Hematopoietic multipotent progenitor cell treated with erythropoietin and hydrocortisone succinate and interleukin-3 and kit ligand, for 4 days (in vitro differentiated cells): ENCODE measurements around the gene MISP3.

ENCODE experiments used
- DNase-seq: peaks from one replicate; pipeline ENCODE4 v3.0.0-alpha.2; 2015

MISP3 gene

GRCh38 chr19:14106840-14107239 is 34.3 kb downstream of the MISP3 start:
- DNase-seq: no peak

GRCh38 chr19:14107581-14108461 is 35.2 kb downstream of the MISP3 start:
- DNase-seq: no peak

- no peak for DNase-seq
These were observed 38.1 kb downstream of the MISP3 start for GRCh38 chr19:14110650-14111049.

GRCh38 chr19:14111486-14111885 is 38.9 kb downstream of the MISP3 start:
- DNase-seq: no peak

- no peak for DNase-seq
These were observed 39.6 kb downstream of the MISP3 start for GRCh38 chr19:14112051-14112808.

GRCh38 chr19:14112809-14113385 is 40.3 kb downstream of the MISP3 start:
- DNase-seq: no peak

GRCh38 chr19:14113762-14114414 is 41.3 kb downstream of the MISP3 start:
- peak; percentile 84 for DNase-seq

GRCh38 chr19:14114439-14114838 is 41.9 kb downstream of the MISP3 start:
- DNase-seq: no peak

- peak; percentile 83 for DNase-seq
These were observed 42.3 kb downstream of the MISP3 start for GRCh38 chr19:14114854-14115253.

- DNase-seq: no peak
These were observed 43.2 kb downstream of the MISP3 start for GRCh38 chr19:14115756-14116155.

- DNase-seq: no peak
These were observed 43.9 kb downstream of the MISP3 start for GRCh38 chr19:14116525-14116917.

- DNase-seq: no peak
These were observed 44.5 kb downstream of the MISP3 start for GRCh38 chr19:14116918-14117578.

- peak; percentile 99 for DNase-seq
These were observed 45.1 kb downstream of the MISP3 start, which contains the start of gene PRKACA for GRCh38 chr19:14117668-14118164. TSS of gene PRKACA (minus strand) at chr19:14117762. CDS start at chr19:14117547, 215 bp downstream.

GRCh38 chr19:14118165-14119051 is 45.8 kb downstream of the MISP3 start:
- peak; percentile 87 for DNase-seq

GRCh38 chr19:14119146-14119545 is 46.6 kb downstream of the MISP3 start:
- DNase-seq: no peak

- no peak for DNase-seq
These were observed 47.3 kb downstream of the MISP3 start for GRCh38 chr19:14119644-14120496.

- no peak for DNase-seq
These were observed 47.9 kb downstream of the MISP3 start for GRCh38 chr19:14120497-14120780.

- no peak for DNase-seq
These were observed 50.3 kb downstream of the MISP3 start for GRCh38 chr19:14122924-14123323.
